SU-DHL-6 (cell line): ENCODE data around the gene GPALPP1.

Experiments
- H2AFZ ChIP-seq: fragments of 200-600 bp; sonication (generic); 2 replicates; pipeline ENCODE4 v1.6.1; 2014; ENCODE audit warnings: low read depth, mild to moderate bottlenecking, moderate library complexity, mixed read lengths, antibody characterized with exemption, low read length; ENCODE audit not compliant: severe bottlenecking
- H3F3A ChIP-seq: fragments of 200-600 bp; shearing (Covaris generic); 2 replicates; pipeline ENCODE4 v1.6.0; 2016; ENCODE audit warnings: antibody characterized with exemption, mild to moderate bottlenecking; ENCODE audit not compliant: insufficient read depth
- H3K27ac ChIP-seq: fragments of 200-600 bp; sonication (generic); 2 replicates; pipeline ENCODE4 v1.5.1; 2016; ENCODE audit warnings: low read depth, mild to moderate bottlenecking, low read length, moderate library complexity, mixed read lengths
- H3K27me3 ChIP-seq: fragments of 200-600 bp; sonication (generic), shearing (Covaris generic); 2 replicates; pipeline ENCODE4 v1.6.0; 2014; ENCODE audit warnings: mild to moderate bottlenecking, low read length
- H3K36me3 ChIP-seq: fragments of 200-600 bp; sonication (generic); 2 replicates; pipeline ENCODE4 v1.6.1; 2014; ENCODE audit warnings: mild to moderate bottlenecking, low read length, mixed read lengths
- H3K4me2 ChIP-seq: fragments of 300-600, 200-600 bp; shearing (Covaris generic), sonication (generic); 2 replicates; pipeline ENCODE4 v1.6.0; 2014; ENCODE audit warnings: low read length, low read depth, mild to moderate bottlenecking; ENCODE audit not compliant: poor library complexity, severe bottlenecking
- H3K4me3 ChIP-seq: fragments of 200-600 bp; sonication (generic); 2 replicates; pipeline ENCODE4 v1.5.1; 2014; ENCODE audit warnings: antibody characterized with exemption, low read length, mild to moderate bottlenecking, mixed read lengths; ENCODE audit not compliant: insufficient read depth, poor library complexity, severe bottlenecking
- H3K79me2 ChIP-seq: fragments of 200-600 bp; sonication (generic); 2 replicates; pipeline ENCODE4 v1.6.1; 2014; ENCODE audit warnings: mild to moderate bottlenecking, low read length, moderate library complexity; ENCODE audit not compliant: insufficient read depth
- H3K9ac ChIP-seq: fragments of 200-600 bp; sonication (generic); 2 replicates; pipeline ENCODE4 v1.7.0; 2014; ENCODE audit warnings: mild to moderate bottlenecking, low read length
- H3K9me2 ChIP-seq: fragments of 200-600 bp; sonication (generic); replicated peaks from 2 replicates; pipeline ENCODE4 v1.6.1; 2014; ENCODE audit warnings: low read length; ENCODE audit not compliant: insufficient read depth
- H3K9me3 ChIP-seq: fragments of 200-600 bp; sonication (generic); 2 replicates; pipeline ENCODE4 v1.6.1; 2014; ENCODE audit warnings: low read length, mixed read lengths; ENCODE audit not compliant: insufficient read depth
- H4K20me1 ChIP-seq: fragments of 200-600 bp; sonication (generic); 2 replicates; pipeline ENCODE4 v1.6.1; 2014; ENCODE audit warnings: low read depth, mild to moderate bottlenecking, antibody characterized with exemption, low read length, moderate library complexity, mixed read lengths
- CTCF ChIP-seq: fragments of 200-600 bp; sonication (generic); IDR thresholded peaks from one replicate; pipeline ENCODE4 v1.5.1; 2017; ENCODE audit warnings: antibody characterized with exemption, mild to moderate bottlenecking, low read length, moderate library complexity; ENCODE audit not compliant: insufficient read depth, poor library complexity, severe bottlenecking
- EZH2phosphoT487 ChIP-seq: fragments of 200-600 bp; sonication (generic), shearing (Covaris generic); conservative IDR thresholded peaks from 2 replicates; pipeline ENCODE4 v1.6.1; 2018; ENCODE audit warnings: mild to moderate bottlenecking, antibody characterized with exemption, low read length, moderate library complexity, mixed read lengths

Gene GPALPP1

GRCh38 chr13:44967704-44968433 lies 21.5 kb upstream of the GPALPP1 start:
- peaks cover 26% of the 10 kb centered on the region for H3K36me3 ChIP-seq
- peaks cover 3% of the 10 kb centered on the region; the same call in 1 of the 2 replicates for H3K9me3 ChIP-seq
- no peak overlapping the region for H3K27ac ChIP-seq
- no peaks in the 10 kb centered on the region for H4K20me1 ChIP-seq
- no peaks in the 10 kb centered on the region for H3K9me2 ChIP-seq
- H3K27me3 ChIP-seq: no peaks in the 10 kb centered on the region
- TF ChIP-seq EZH2phosphoT487 (no peak), CTCF (no peak)
- H3K79me2 ChIP-seq: no peaks in the 10 kb centered on the region
- H3F3A ChIP-seq: no peaks in the 10 kb centered on the region
- H2AFZ ChIP-seq: no peak overlapping the region
- no peak overlapping the region for H3K4me3 ChIP-seq
- no peak overlapping the region for H3K9ac ChIP-seq
- no peak overlapping the region for H3K4me2 ChIP-seq

GRCh38 chr13:44968434-44968815 lies 20.9 kb upstream of the GPALPP1 start:
- Histone ChIP-seq H3K27me3 (no peaks in the 10 kb centered on the region), H3K9ac (no peak overlapping the region), H2AFZ (no peak overlapping the region), H3K4me3 (no peak overlapping the region), H3K27ac (no peak overlapping the region), H3K9me3 (no peaks in the 10 kb centered on the region), H3K36me3 (peaks cover 20% of the 10 kb centered on the region), H3K4me2 (no peak overlapping the region), H3K9me2 (no peaks in the 10 kb centered on the region), H3F3A (0 out of 2 replicates have a peak, but pooled peaks cover 2% of the 10 kb centered on the region), H4K20me1 (no peaks in the 10 kb centered on the region), H3K79me2 (no peaks in the 10 kb centered on the region)
- TF ChIP-seq EZH2phosphoT487 (no peak), CTCF (no peak)

- peaks cover 9% of the 10 kb centered on the region; the same call in 1 of the 2 replicates for H3K36me3 ChIP-seq
- H3K79me2 ChIP-seq: no peaks in the 10 kb centered on the region
- no peak overlapping the region for H3K4me2 ChIP-seq
- H3K27ac ChIP-seq: no peak overlapping the region
- no peaks in the 10 kb centered on the region for H4K20me1 ChIP-seq
- no peak overlapping the region for H3K9ac ChIP-seq
- H2AFZ ChIP-seq: no peak overlapping the region
- no peaks in the 10 kb centered on the region for H3K9me3 ChIP-seq
- H3K4me3 ChIP-seq: no peak overlapping the region
- H3F3A ChIP-seq: 0 out of 2 replicates have a peak, but pooled peaks cover 4% of the 10 kb centered on the region
- peak; percentile 73 for TF ChIP-seq CTCF
- no peak for TF ChIP-seq EZH2phosphoT487
- no peaks in the 10 kb centered on the region for H3K27me3 ChIP-seq
- H3K9me2 ChIP-seq: no peaks in the 10 kb centered on the region
Measured at GRCh38 chr13:44969551-44970484, 19.5 kb upstream of the GPALPP1 start.
